CD4-positive, alpha-beta T cell treated with Interleukin-6 for 4 hours (primary cell): ENCODE results near the gene CACNG7.

Experiments used
- DNase-seq: peaks from one replicate; pipeline ENCODE4 v3.0.0-alpha.2; 2020; ENCODE audit warnings: mixed read lengths

The CACNG7 gene

GRCh38 chr19:53983457-53984289 lies 74.6 kb downstream of the CACNG7 start:
- DNase-seq: no peak

GRCh38 chr19:53985863-53986262 lies 76.8 kb downstream of the CACNG7 start:
- no peak for DNase-seq

- DNase-seq: no peak
Observed at GRCh38 chr19:53988981-53989380, 79.9 kb downstream of the CACNG7 start.

- DNase-seq: no peak
Observed at GRCh38 chr19:53989600-53990533, 80.8 kb downstream of the CACNG7 start.

GRCh38 chr19:53991224-53992113 lies 82.4 kb downstream of the CACNG7 start, which contains the start of gene CACNG6:
CACNG6 (plus strand) TSS chr19:53991637; CDS start chr19:53992878, 1,241 bp downstream.
- DNase-seq: no peak

GRCh38 chr19:53992211-53992610 lies 83.1 kb downstream of the CACNG7 start:
- no peak for DNase-seq

GRCh38 chr19:53992815-53993214 lies 83.7 kb downstream of the CACNG7 start:
- DNase-seq: no peak

GRCh38 chr19:53993448-53993847 lies 84.4 kb downstream of the CACNG7 start:
- no peak for DNase-seq
